Skin of body (tissue), 2 donors: ENCODE measurements around the gene TFB1M. TPM values are rescaled to one million over a fixed set of nuclear protein-coding genes. Genes with fewer than 3 reads are reported as not detected.

ENCODE experiments used
- DNase-seq: peaks from one replicate; lab custom pipeline; 2025; lab: John Stamatoyannopoulos, UW
- total RNA-seq: library from RNA; depleted of rRNA; stranded (reverse); fragments of >200 nt; gene quantifications from one replicate; pipeline ENCODE4 v1.2.3, GENCODE V29; 2014

TFB1M gene
- total RNA-seq, 1 donor from 2014 or later, result 14.6 TPM

GRCh38 chr6:155265843-155266535 lies 48.3 kb downstream of the TFB1M start:
- DNase-seq, result no peak

- DNase-seq, result peak; percentile 25
Measured at GRCh38 chr6:155264693-155265320, 49.5 kb downstream of the TFB1M start.

GRCh38 chr6:155263373-155264063 lies 50.8 kb downstream of the TFB1M start, which contains the start of gene CLDN20:
Gene CLDN20, plus strand, starts transcription at chr6:155264013. Its CDS starts 11,707 bp downstream, at chr6:155275720.
- no peak for DNase-seq

GRCh38 chr6:155262655-155263054 lies 51.6 kb downstream of the TFB1M start:
- no peak for DNase-seq

- no peak for DNase-seq
Measured at GRCh38 chr6:155261111-155261900, 53.0 kb downstream of the TFB1M start.

- DNase-seq, result no peak
Measured at GRCh38 chr6:155260686-155261085, 53.6 kb downstream of the TFB1M start.

- no peak for DNase-seq
Measured at GRCh38 chr6:155259897-155260296, 54.4 kb downstream of the TFB1M start.

- no peak for DNase-seq
Measured at GRCh38 chr6:155259204-155259603, 55.1 kb downstream of the TFB1M start.

GRCh38 chr6:155257796-155258195 lies 56.5 kb downstream of the TFB1M start:
- DNase-seq, result no peak

GRCh38 chr6:155256122-155256795 lies 58.0 kb downstream of the TFB1M start:
- DNase-seq, result no peak

- DNase-seq, result no peak
Measured at GRCh38 chr6:155254139-155254538, 60.1 kb downstream of the TFB1M start.

- no peak for DNase-seq
Measured at GRCh38 chr6:155253337-155253736, 60.9 kb downstream of the TFB1M start.

GRCh38 chr6:155252581-155252980 lies 61.7 kb downstream of the TFB1M start:
- DNase-seq, result no peak

GRCh38 chr6:155250701-155251381 lies 63.4 kb downstream of the TFB1M start:
- no peak for DNase-seq

- DNase-seq, result peak; percentile 66
Measured at GRCh38 chr6:155248008-155249001, 66.0 kb downstream of the TFB1M start.

- DNase-seq, result no peak
Measured at GRCh38 chr6:155247618-155248007, 66.7 kb downstream of the TFB1M start.

GRCh38 chr6:155246825-155247224 lies 67.5 kb downstream of the TFB1M start:
- no peak for DNase-seq

- DNase-seq, result peak; percentile 24
Measured at GRCh38 chr6:155245831-155246230, 68.5 kb downstream of the TFB1M start.

- DNase-seq, result no peak
Measured at GRCh38 chr6:155245193-155245592, 69.1 kb downstream of the TFB1M start.
